ENCODE data around the gene ETNK2.

ETNK2 gene

GRCh38 chr1:204176049-204176448 lies 24.2 kb upstream of the ETNK2 start:
- no peak for FAIRE-seq

- no peak for FAIRE-seq
These were observed 23.1 kb upstream of the ETNK2 start for GRCh38 chr1:204174958-204175357.

- no peak for FAIRE-seq
These were observed 20.7 kb upstream of the ETNK2 start for GRCh38 chr1:204172404-204173029.

DNA sequence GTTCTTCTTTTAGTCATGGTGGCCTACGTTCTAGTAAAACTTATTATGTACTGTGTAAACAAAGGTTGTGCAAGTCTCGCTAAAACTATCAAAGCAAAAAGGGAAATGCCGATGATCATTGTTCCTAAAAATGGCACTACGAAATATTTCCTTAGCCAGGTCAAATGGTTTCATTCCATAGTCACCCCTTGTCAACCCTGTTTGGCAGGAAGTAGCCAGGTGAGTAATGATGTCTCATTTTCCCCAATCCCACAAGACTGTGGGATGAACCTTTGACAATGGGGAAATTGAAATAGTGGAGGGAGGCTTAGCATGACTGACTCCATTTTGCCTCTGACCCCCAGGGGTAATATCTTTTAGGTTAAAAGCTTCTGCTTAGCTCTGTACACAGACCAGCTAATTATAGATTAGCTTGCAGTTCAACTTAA lies 19.9 kb upstream of the ETNK2 start:
- no peak for FAIRE-seq

GRCh38 chr1:204170494-204171155 lies 18.8 kb upstream of the ETNK2 start:
- FAIRE-seq = no peak

DNA sequence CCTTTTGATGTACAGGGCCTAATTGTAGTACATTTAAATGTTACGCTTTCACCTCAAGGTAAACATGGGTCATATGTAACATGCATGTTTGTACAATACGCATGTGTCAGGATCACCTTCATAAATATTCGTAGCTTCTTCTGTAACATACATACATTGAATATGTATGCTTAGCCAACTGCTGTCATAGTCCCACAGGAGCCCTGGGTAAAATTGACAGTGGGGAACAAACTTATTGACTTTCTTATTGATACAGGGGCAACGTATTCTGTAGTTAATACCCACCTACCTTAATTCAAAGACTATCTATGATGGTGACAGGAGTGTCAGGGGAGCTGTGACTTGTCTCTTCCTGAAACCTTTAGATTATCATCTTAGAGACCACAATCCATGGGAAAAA lies 18.0 kb upstream of the ETNK2 start:
- no peak for FAIRE-seq

GRCh38 chr1:204167730-204168129 lies 15.9 kb upstream of the ETNK2 start:
- FAIRE-seq = no peak

DNA sequence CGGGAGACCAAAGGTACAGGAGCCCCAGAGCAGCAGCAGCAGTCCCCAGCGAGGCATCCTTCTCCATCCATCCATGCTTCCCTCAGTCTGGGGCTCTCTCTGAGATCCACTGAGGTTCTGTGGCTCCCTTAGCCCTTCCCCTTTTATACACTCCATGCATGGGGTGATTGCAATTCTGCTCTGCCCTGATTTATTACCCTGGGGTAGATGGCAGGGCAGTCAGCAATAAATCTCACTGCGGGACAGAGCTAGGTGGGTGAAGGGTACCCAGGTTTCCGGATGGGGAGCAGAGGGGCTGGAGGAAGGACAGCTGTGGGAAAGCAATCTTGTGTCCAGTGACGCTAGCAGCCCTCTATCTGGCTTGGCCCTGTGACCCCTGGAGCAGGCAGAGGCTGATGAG lies 14.4 kb upstream of the ETNK2 start, which contains the start of gene REN:
TSS of gene REN (minus strand) at position 119 of the 400 bp plus-strand sequence. CDS start at position 75, 44 bp downstream.
- FAIRE-seq = no peak

- no peak for FAIRE-seq
These were observed 10.7 kb upstream of the ETNK2 start for GRCh38 chr1:204162494-204163074.

- FAIRE-seq = no peak
These were observed 10.0 kb upstream of the ETNK2 start for GRCh38 chr1:204161609-204162493.

GRCh38 chr1:204157962-204158361 lies 6.1 kb upstream of the ETNK2 start:
- no peak for FAIRE-seq

- no peak for FAIRE-seq
These were observed 4.0 kb upstream of the ETNK2 start for GRCh38 chr1:204155881-204156280.

DNA sequence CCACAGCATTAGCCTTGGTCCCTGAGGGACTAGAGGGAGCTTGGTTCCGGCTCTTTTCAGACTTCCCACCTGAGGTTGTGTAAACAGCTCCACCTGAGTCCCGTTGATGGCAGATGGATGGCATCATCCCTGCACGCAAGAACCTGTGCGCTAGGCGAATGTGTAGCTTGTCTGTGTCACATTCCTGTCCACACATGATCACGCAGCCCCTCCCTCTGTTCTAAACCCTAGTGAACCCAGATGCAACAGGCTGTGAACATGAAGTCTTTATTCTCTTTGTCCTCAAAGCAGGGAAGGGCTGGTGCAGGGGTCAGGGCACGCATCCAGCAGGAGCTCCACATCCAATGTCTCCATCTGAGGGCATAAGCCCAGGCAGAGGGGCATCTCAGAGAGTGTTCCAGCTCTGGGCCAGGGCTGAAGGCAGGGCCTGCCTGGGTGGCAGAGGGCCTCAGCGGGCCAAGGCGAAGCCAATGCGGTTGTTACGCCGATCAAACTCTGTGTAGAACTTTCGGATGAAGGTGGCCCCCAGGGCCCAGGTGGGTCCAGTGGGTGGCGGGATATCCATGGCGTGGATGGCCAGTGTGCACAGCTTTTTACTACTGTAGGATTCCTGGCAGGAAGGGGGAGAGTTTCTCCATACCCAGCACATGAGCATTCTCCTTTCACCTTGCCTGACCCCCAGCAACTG lies 2.9 kb upstream of the ETNK2 start:
- FAIRE-seq = no peak

GRCh38 chr1:204153667-204154066 lies 1.8 kb upstream of the ETNK2 start:
- no peak for FAIRE-seq

GRCh38 chr1:204152310-204153044 lies 633 bp upstream of the ETNK2 start:
- no peak for FAIRE-seq

DNA sequence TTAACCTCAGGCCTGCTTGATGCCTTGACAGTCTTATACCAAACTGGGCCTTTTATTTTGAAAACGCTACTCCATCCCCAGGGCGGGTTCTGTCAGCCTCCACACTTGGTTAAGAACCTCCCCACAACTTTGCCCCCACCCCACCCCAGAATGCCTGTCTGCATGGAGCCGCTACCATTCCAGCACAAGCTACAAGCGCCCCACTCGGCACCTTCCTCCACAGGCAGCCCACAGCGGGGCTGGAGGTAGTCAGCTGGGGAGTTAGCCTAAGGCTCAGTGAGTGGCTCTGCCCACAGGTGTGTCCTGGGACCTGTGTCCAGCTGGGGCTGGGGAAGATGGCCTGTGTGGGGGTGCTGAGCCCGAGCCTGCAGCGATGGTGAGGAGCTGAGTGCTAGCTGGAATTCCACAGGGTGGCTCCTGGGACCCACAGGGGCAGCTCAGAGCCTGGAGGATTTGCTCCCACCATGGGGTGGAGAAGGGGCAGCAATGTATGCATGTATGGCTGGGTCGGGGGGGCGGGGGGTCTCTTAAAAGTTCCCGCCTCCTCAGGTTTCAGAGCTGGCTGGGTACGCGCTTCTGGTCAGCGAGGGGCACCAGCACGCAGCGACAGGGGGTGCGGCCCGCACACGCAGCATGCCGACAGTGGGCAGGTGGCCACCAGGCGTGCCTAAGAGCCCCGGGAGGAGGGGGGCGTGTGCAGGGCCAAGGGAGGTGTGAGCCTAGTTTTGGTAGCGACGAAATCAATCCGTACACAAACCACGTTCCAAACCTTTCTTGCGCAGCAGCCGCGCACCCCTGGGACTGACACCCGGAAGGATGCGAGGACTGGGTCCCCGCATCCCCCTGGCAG lies 917 bp downstream of the ETNK2 start:
- no peak for FAIRE-seq

DNA sequence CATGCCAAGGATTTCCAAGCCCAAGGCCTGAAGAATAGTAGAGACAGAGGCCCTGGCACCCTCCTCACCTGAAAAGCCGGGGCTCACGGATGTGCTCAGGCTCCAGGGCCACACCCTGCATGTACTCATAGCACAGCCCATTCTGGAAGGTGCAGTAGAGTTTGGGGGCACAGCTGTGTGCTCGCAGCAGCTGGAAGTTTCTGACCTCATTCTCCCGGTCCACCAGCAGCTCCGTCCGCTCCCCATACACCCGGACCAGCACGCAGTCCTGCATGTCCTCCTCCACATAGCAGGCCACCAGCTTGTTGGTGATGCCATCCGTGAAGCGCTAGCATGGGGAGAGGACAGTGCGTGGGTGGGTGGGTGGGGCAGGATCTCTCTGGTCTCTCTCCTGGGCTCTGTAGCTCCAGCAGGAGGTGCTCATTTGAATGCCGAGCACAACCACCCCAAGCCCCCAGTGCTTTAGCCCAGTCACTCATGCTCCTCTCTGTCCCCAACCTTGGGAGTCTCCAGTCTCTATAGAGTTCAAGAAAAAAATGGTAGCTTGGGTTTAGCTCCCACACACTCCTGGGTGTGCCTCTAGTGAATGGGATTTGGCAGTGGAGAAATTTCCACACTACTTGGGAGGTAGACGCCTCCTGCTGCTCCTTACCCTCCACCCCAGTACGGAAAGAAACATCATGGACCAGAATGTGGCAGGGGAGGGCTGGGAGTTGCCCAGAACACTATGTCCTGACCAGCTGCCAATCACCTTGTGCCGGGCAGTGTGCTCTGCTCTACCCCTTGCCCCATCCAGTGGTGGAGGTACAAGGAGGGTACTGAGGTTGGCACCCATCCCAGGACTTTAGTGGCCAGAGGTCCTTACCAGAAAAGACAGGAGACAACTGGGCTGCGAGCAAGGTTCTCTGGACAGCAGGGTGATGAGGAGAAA lies 1.9 kb downstream of the ETNK2 start:
- no peak for FAIRE-seq

GRCh38 chr1:204149107-204149506 lies 2.7 kb downstream of the ETNK2 start:
- FAIRE-seq = no peak
